GM10847 (cell line): Measurements from ENCODE around the gene ZSCAN5A.

ENCODE experiments used
- POLR2A ChIP-seq: IDR thresholded peaks from 2 replicates; pipeline ENCODE4 v1.6.1; 2011; ENCODE audit not compliant: insufficient read length; ENCODE audit errors: extremely low read depth

ZSCAN5A gene

GRCh38 chr19:56297010-56297409, 17.6 kb downstream of the ZSCAN5A start:
- no peak for TF ChIP-seq POLR2A

GRCh38 chr19:56295531-56296455, 18.8 kb downstream of the ZSCAN5A start:
- no peak for TF ChIP-seq POLR2A

DNA sequence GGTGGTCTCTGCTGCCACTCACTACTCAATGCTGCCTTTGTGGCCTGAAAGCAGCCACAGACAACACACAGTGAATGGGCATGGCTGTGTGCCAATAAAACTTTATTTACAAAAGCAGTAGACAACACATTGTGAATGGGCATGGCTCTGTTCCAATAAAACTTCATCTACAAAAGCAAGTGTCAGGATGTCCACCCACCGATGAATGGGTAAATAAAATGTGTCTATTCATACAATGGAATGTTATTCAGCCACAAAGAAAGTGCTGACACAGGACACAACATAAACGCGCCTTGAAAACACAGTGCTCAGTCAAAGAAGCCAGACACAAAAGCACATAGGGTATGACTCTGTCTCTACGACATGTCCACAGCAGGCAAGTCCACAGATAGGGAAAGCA, 20.1 kb downstream of the ZSCAN5A start:
- TF ChIP-seq POLR2A, result no peak

GRCh38 chr19:56291867-56292266, 22.8 kb downstream of the ZSCAN5A start:
- no peak for TF ChIP-seq POLR2A

DNA sequence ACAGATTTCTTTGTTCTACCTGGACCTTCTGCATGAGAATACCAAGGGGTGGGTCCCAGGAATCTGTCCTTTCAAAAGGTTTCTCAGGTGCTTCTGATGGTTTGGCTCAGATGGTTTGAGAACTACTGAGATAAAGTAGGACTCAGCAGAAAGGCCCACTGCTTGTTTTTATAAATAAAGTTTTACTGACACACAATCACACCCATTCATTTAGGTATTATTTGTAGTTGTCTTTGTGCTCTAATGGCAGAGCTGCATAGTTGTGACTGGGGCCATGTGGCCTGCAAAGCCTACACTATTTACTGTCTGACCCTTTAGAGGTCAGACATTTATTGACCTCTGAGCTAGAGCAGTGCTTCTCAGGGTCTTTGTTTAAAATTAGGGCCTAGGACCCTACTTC, 24.5 kb downstream of the ZSCAN5A start:
- TF ChIP-seq POLR2A, result no peak

DNA sequence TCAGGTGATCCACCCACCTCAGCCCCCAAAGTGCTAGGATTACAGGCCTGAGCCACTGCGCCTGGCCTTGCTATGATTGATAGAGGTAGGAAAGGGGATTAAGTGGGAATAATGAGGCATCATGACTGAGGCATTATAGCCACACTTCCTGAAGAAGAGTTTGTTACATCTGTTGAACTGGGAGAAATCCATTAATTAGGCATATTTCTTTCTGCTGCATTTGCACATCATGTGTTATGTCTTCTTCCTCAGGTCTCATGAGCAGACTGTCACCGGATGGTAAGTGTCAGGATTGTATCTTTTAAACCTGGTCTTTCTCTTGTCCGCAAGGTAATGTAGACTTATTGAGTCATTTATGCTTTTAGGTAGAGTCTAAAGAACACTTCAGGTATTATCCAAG, 29.9 kb downstream of the ZSCAN5A start:
- no peak for TF ChIP-seq POLR2A

GRCh38 chr19:56282809-56283208, 31.8 kb downstream of the ZSCAN5A start:
- TF ChIP-seq POLR2A, result no peak

DNA sequence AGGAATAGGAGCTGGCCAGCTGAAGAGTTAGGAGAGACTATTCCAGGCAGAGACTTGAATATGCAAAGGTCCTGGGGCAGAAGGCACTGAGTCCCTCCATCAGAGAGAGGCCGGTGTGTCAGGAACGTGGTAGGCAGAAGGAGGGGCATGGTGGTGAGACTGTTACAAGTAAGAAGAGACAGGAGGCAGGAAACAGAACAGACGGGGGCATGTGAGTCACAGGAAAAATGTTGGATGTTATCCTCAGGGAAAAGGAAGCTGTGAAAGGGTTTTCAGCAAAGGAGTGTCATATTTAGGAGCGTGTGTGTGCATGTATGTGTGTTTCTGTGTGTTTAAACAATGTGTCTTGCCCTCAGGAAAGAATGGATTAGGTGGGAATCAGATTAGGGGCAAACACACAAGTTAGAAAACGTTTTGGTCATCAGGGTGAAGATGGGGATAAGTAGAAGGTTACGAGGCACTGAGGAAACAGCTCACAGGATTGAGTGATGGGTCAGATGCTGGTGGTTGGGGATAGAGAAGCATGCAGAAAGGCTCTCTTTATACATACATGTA, 41.0 kb downstream of the ZSCAN5A start:
- no peak for TF ChIP-seq POLR2A

DNA sequence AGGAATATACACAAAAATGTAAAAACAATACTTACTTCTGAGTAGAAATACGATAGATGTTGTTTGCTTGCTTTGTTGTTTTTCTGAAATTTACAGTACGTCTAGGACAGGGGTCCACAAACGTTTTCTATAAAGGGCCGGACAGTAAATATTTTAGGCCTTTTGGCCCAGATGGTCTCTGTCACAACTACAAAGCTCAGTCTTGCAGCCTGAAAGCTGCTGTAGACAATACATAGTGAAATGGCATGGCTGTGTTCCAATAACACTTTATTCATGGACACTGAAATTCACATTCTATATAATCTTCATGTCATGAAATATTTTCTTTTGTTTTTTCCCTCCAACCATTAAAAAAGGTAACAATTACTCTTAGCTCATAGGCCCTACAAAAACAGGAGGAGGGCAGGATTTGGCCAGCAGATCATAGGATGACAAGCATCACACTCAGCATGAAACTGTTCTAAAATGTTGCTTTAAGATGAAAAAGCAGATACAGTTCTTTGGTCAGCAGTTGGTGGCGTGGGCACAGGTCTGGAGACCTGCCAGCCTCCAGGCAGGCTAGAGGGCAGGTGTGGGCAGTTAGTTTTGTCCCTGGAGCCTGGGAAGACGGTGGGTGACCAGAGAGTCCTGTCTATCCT, 42.4 kb downstream of the ZSCAN5A start, which contains the start of gene EDDM13:
Gene EDDM13 (plus strand): TSS at position 588 of the 638 bp plus-strand sequence. CDS start 87 bp downstream, outside the sequence.
- no peak for TF ChIP-seq POLR2A

GRCh38 chr19:56271151-56271550, 43.5 kb downstream of the ZSCAN5A start:
- no peak for TF ChIP-seq POLR2A

DNA sequence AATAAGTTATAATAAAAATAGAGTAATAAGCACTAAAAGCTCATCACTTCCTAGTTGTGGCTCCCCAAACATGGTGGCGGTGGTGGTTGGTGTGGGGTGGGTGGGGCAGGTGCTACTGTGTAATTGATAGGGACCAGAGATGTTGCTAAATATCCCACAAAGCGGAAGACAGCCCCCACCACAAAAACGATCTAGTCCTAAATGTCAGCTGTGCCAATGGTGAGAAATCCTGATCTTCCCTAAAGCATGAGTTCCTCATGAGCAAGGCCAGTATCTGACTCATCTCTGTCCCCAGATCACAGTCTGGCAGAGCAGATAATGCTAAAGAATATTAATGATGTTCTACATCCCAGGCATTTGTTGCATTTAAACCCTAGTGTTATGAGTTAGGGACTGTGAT, 44.0 kb downstream of the ZSCAN5A start:
- TF ChIP-seq POLR2A, result no peak

GRCh38 chr19:56269348-56269747, 45.3 kb downstream of the ZSCAN5A start:
- no peak for TF ChIP-seq POLR2A

- no peak for TF ChIP-seq POLR2A
These were observed 48.6 kb downstream of the ZSCAN5A start for GRCh38 chr19:56266051-56266450.

GRCh38 chr19:56263319-56263718, 51.3 kb downstream of the ZSCAN5A start:
- TF ChIP-seq POLR2A, result no peak

DNA sequence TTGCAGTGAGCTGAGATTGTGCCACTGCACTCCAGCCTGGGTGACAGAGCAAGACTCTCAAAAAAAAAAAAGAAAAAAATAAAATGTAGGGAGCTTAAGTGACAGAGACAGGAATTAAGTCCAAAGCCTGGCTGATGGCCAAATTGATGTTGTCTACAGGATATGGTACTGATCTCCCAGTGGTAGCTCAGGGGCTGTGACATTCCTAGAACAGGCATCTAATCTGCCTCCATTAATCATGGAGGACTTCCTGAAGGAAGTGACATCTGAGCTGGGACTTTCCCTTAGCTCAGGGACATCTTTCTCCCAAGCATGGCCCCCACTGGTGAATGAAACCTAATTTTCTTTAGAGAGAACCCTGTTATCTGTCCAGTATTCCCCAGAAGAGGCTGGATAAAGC, 53.5 kb downstream of the ZSCAN5A start:
- TF ChIP-seq POLR2A, result no peak

- TF ChIP-seq POLR2A, result no peak
These were observed 56.4 kb downstream of the ZSCAN5A start for GRCh38 chr19:56258272-56258671.

- TF ChIP-seq POLR2A, result no peak
These were observed 60.9 kb downstream of the ZSCAN5A start for GRCh38 chr19:56253737-56254136.
